HG03066 (cell line): ENCODE results near the gene C11orf86.

Experiments
- ATAC-seq: cut with Tn5 transposase; IDR thresholded peaks from one replicate; pipeline ENCODE4 v1.9.1; 2021; ENCODE audit warnings: low read depth; ENCODE audit not compliant: unreplicated experiment

Gene C11orf86

DNA sequence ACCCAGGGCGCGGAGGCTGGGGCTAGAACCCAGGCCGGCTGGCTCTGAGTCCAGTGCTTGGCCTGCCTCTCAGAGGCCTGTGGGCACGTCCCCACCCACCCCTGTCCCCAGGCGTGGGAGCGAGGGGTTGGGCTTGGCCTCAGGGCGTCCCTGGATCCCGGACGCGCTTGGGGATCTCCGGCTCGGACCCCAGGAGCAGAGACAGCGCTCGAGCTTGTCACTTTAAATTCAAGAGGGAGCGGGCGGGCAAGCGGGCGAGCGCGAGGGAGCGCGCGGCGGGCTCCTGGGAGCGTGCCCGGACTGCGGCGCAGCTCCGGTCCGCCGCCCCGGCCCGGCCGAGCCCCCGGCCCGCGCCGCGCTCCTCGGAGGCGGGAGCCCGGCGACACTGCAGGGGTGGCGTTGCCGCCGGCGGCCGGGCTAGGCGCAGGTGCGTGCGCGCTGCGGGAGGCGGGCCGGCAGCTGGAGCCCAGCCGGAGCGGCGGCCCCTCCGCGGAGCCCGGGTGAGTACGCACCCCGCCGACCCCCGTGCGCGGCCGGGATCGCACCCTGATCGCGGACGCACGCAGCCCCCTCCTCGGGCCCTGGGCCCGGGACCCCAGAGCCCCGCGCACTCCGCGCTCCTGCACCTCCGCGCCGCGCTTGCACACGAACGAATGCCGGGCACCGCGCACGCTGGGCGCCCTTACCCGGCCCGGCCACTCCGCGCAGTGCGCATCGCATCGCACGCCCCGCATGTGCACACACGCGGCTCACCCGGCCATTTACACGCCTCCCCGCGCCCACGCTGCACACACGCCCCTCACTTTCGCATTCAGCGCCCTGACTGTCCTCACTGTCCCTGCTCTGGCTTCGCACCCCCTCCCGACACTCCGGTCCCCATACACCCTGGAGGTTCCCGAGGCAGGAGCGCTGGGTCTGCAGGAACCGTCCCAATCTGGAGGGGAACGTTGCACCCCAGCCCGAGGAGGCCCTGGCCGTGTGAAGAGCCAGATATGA, 48.2 kb downstream of the C11orf86 start, which contains the start of gene SYT12:
Gene SYT12, plus strand, starts transcription at position 174 of the 996 bp plus-strand sequence. CDS start 7,011 bp downstream, outside the sequence.
- ATAC-seq, result no peak

DNA sequence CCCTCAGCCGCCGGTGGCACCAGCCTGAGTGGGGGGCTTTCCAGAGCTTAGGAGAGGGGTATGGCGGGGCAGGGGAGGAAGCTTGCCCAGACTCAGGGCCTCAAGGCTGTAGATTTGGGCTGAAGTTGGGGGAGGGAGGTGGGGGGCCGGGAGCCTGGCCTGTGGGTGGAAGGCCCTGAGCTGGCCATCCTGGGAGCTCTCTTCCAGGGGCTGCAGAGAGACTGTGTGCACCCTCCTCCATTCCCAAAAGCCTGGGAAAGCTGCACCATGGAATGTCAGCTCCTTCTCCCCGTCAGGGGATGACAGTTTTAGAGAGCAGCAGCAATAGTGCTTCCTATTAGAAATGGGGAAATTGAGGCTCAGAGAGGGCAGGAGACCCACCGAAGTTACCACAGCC, 48.9 kb downstream of the C11orf86 start:
- no peak for ATAC-seq

- ATAC-seq, result no peak
Observed at GRCh38 chr11:67024410-67024809, 49.3 kb downstream of the C11orf86 start.

- ATAC-seq, result no peak
Observed at GRCh38 chr11:67024966-67025365, 49.9 kb downstream of the C11orf86 start.

- ATAC-seq, result no peak
Observed at GRCh38 chr11:67025750-67026149, 50.6 kb downstream of the C11orf86 start.
